GM18861 (cell line): ENCODE measurements around the gene FMC1.
"Not testable (repeated sequence)": the region's sequence is repeated elsewhere in the genome, so short reads cannot be mapped to it uniquely, and the experiment has no call there.

Source experiments
- ATAC-seq: cut with Tn5 transposase; IDR thresholded peaks from one replicate; pipeline ENCODE4 v1.9.1; 2021; ENCODE audit not compliant: unreplicated experiment

FMC1 gene

GRCh38 chr7:139341058-139341775 lies at the start of gene FMC1:
Gene FMC1, plus strand, starts transcription at chr7:139341337. Its CDS starts 48 bp downstream, at chr7:139341385.
- ATAC-seq: peak; percentile 31

GRCh38 chr7:139292821-139293220 lies 48.3 kb upstream of the FMC1 start:
- no peak for ATAC-seq

- ATAC-seq: no peak
These were observed 47.6 kb upstream of the FMC1 start for GRCh38 chr7:139293534-139293933.

- no peak for ATAC-seq
These were observed 46.9 kb upstream of the FMC1 start for GRCh38 chr7:139294241-139294640.

GRCh38 chr7:139294951-139295575 lies 46.1 kb upstream of the FMC1 start:
- ATAC-seq: no peak

GRCh38 chr7:139297795-139298194 lies 43.3 kb upstream of the FMC1 start:
- no peak for ATAC-seq

GRCh38 chr7:139299296-139299695 lies 41.8 kb upstream of the FMC1 start:
- ATAC-seq: no peak

- ATAC-seq: no peak
These were observed 40.7 kb upstream of the FMC1 start for GRCh38 chr7:139300390-139300789.

- ATAC-seq: no peak
These were observed 36.6 kb upstream of the FMC1 start for GRCh38 chr7:139304517-139304916.

- no peak for ATAC-seq
These were observed 23.1 kb upstream of the FMC1 start for GRCh38 chr7:139317939-139318505.

- ATAC-seq: no peak
These were observed 19.9 kb upstream of the FMC1 start for GRCh38 chr7:139321071-139321745.

- ATAC-seq: not testable (repeated sequence)
These were observed 16.4 kb upstream of the FMC1 start for GRCh38 chr7:139324709-139325108.

- no peak for ATAC-seq
These were observed 12.8 kb upstream of the FMC1 start for GRCh38 chr7:139328375-139328774.

GRCh38 chr7:139329119-139329518 lies 12.0 kb upstream of the FMC1 start:
- ATAC-seq: no peak

- no peak for ATAC-seq
These were observed 10.7 kb upstream of the FMC1 start for GRCh38 chr7:139330333-139331030.

- no peak for ATAC-seq
These were observed 8.3 kb upstream of the FMC1 start for GRCh38 chr7:139332697-139333359.

- ATAC-seq: not testable (repeated sequence)
These were observed 7.7 kb upstream of the FMC1 start for GRCh38 chr7:139333443-139333842.

GRCh38 chr7:139334399-139335150 lies 6.6 kb upstream of the FMC1 start:
- ATAC-seq: no peak

GRCh38 chr7:139339025-139339424 lies 2.1 kb upstream of the FMC1 start:
- no peak for ATAC-seq

GRCh38 chr7:139339698-139340036 lies 1.5 kb upstream of the FMC1 start:
- no peak for ATAC-seq
